Uterus (tissue), 2 donors: ENCODE measurements around the gene RIMS3.

ENCODE experiments used
- CTCF ChIP-seq, 4 experiments: fragments of 200-600 bp in 2 of 4; fragments of 450-650 bp in 2 of 4; sonication (generic) in 2 of 4; IDR thresholded peaks; one replicate each; pipeline ENCODE4 v1.5.1; 2016 to 2019; ENCODE audit warnings: antibody characterized with exemption in 4 of 4, mild to moderate bottlenecking in 2 of 4, moderate library complexity in 1 of 4
- POLR2A ChIP-seq, 2 donors: fragments of 450-650 bp; IDR thresholded peaks; one replicate each; pipeline ENCODE4 v1.6.1; 2016; ENCODE audit warnings: antibody characterized with exemption in 2 of 2, mild to moderate bottlenecking in 1 of 2, moderate library complexity in 1 of 2

GRCh38 chr1:40633523-40633922 is 32.0 kb downstream of the RIMS3 start:
- TF ChIP-seq POLR2A (IDR thresholded peaks at IDR 0.05): no peak
- TF ChIP-seq CTCF (IDR thresholded peaks at IDR 0.05): no peak
